ENCODE measurements around the gene UBE2O.
A peak's percentile ranks its signal among the peaks of the same experiment; 100 is the strongest.

Gene UBE2O

DNA sequence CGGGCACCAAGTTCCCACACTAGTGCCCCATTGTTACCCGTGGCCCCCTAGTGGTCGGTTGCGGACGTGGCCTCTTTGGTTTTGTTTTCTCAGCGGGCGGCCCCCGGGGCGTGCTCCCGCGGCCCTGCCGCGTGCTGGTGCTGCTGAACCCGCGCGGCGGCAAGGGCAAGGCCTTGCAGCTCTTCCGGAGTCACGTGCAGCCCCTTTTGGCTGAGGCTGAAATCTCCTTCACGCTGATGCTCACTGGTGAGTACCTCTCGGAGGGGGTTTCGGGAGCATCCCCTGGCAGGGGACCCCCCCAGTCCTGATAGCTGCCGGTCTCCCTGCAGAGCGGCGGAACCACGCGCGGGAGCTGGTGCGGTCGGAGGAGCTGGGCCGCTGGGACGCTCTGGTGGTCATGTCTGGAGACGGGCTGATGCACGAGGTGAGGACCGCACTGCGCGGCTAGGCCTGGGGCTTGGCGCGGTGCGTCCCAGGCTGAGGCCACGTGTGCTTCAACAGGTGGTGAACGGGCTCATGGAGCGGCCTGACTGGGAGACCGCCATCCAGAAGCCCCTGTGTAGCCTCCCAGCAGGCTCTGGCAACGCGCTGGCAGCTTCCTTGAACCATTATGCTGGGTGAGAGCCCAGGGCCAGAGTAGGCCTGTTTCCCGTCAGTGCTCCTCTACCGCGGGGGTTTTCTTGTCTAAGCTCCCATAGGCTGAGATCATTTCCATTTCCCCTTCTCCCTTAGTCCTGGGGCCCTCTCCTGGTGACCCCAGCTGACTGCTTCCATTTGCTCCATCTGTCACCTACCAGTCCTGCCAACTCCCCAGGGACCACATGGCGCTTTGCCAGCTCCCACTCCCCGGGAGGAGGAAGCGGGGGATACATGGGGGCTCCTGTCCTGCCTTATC lies 66.8 kb downstream of the UBE2O start:
- DNase-seq: peak; percentile 83

DNA sequence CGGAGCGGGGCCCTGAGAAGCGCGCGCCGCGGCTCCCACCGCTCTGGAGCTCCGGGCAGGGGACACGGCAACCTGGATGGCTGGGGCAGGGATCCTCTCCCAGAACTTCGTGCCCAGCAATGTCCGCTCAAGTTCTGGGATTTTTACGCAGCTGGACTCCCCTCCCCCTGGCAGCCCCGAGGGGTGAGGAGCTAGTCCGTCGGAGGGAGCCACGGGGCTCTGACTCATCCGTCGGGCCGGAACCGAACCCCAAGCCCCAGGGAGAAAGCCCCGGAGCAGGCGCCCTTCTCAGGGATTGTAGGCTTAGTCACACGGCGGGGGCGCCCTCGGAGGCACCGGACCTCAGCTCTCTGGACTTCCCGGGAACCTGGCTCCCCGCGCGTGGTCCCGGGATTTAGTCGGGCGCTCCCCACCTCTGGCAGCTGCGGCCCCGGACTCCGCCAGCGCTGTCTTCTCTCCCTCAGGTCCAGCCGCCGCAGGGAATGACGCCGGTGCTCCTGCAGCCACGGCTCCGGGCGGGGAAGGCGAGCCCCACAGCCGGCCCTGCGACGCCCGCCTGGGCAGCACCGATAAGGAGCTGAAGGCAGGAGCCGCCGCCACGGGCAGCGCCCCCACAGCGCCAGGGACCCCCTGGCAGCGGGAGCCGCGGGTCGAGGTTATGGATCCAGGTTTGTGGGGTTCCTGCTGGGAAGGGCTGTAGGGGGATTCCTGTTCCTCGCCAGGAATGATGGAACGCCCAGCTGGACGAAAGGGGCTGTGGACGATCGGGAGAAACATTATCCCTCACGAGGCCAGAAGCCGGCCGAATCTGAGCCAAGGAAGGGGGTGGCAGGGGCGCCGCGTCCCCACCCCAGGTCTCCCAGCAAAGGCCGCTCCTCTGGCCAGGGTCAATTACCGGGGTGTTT lies 67.7 kb downstream of the UBE2O start:
- DNase-seq: no peak

DNA sequence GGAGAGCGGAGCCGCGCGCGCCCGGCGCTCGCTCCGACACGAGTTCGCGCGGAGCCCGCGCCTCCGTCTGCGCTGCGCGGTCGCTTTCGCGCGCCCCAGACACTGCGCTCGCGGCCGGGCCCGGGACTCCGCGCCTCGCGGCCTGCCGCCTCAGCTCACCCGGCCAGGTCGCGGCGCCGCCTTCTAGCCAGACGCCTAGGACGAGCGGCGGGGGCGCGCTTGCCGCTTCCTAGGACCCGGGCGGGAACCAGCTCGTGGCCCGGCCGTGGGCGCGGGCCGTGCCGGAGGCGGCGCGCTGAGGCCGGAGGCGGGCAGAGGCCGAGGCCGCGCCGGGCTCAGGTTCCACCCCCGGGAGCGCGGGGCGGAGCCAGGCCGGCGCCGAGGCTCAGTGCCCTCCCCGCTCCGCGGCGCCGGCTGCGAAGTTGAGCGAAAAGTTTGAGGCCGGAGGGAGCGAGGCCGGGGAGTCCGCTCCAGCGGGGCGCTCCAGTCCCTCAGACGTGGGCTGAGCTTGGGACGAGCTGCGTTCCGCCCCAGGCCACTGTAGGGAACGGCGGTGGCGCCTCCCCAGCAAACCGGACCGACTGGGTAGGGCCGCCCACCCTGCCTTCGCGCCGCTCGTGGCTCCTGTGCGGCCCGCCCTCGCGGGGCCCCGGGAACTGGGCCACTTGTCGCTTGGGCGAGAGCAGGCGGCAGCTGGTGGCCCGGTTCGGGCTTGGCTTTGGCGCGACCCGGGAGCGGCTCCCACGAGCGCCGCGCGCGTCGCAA lies 68.5 kb downstream of the UBE2O start, which contains the start of gene SPHK1:
TSS of gene SPHK1 (plus strand) at position 388 of the 765 bp plus-strand sequence. CDS start 1,036 bp downstream, outside the sequence.
- DNase-seq: peak; percentile 34

DNA sequence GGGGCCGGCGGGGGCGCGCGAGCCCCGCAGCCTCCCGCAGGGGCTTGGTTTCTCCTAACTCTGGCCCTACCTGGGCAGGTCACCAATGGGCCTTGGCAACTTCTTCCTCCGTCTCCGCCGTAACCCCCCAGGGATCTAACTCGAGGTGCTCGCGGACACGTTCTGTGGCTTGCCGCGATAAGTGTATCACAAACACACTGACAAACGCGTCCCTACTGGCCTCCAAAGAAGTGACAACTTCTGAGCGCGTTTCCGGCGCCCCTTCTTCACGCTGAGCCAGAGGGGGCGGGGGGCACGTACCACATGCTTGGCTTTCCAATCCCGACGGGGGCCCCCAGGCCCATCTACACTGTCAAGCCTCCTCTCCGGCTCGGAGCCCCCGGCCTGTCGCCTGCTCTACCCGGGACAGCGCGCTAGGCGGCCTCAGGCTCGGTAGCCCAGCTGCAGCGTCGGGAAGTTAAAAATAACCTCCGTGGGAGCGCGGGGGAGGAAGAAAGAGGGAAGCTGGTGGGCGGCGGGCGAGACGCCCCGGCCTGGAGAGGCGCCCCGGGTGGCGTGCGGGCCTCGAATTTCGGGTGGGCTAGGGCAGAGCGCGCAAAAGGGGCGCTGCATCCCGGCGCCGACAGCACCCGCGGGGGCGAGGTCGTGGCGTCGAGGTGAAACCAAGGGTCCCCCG lies 69.3 kb downstream of the UBE2O start:
- peak; percentile 13 for DNase-seq

DNA sequence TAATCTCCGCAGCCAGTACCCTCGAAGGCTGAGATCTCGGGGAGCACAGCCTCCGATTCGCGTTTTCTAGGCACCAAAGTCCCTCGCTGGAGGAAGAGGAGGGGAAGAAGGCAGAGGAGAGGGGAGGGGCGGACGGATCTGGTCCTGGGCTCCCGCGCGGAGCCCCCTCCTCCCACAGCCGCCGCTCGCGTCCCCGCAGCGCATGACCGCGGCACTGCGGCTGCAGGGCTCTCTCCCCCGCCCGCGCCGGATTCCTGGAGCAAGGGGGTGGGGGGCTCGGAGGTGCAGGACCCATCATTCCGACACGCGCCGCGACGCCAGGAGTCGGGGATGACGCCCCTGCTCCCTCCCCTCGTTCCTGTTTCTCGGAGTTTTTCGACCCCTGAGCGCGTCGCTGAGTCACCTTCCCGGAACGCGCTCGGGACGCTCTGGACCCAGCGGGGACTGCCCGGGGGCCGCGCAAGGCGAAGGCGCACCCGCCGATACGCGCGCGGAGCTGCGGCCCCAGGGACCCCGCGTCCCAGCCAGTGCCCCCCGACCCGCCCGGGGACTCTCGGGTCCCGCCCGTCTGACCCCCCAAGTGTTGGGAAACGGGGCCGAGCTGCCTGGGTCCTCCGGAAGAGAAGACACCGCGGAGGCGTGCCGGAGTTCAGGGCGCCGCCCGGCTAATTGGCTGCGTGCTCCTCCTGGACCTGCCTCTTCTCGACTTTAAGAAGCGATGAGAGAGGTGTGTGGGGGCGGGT lies 70.0 kb downstream of the UBE2O start:
- no peak for DNase-seq

DNA sequence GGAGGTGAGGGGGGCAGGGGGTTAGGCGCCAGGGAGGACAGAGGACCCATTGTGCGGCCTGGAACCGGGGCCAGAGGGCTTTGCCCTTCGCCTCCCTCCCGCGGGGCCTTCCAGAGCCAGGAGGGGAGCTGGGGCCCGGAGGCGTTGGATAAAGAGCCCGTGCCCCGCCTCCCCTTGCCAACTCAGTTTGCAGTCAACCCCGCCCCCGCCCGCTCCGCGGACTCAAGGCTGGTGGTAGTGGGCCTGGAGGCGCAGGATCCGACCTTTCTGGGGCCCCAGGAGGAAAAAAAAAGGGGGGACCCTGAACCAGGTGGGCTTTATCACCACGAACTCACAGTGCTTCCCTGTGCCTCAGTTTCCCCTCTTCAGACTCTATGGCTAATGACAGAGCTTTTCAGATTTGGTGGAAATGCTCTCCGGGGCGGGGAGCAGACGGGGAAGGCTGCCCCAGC lies 70.6 kb downstream of the UBE2O start:
- DNase-seq: no peak

DNA sequence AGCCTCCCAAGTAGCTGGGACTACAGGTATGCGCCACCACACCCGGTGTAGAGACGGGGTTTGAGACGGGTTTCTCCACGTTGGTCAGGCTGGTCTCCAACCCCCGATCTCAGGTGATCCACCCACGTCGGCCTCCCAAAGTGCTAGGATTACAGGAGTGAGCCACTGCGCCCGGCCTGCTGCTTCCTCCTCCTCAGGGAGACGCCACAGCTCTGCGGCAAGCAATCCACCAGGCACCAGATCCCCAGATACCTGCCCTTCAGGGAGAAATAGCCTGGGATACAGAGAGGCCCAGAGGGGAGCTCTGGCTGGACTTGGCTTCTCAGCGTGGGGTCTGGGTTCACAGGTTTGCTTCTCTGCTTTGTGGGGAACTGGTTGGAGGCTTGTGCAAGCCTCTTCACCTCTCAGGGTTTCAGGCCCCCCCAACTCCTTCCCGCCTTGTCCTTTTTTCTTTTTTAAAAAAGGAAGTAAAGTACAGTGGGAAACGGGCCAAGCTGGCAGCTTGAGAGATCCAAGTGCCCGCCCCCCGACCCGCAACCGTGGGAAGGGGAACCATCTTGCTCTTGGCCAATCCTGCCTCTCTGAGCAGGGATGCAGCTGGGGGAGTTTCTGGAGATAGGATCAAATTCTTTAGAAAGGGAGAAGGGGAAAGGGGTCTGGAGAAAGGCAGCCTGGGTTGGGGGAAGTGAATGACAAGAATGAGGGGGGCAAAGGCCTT lies 71.2 kb downstream of the UBE2O start:
- DNase-seq: no peak

DNA sequence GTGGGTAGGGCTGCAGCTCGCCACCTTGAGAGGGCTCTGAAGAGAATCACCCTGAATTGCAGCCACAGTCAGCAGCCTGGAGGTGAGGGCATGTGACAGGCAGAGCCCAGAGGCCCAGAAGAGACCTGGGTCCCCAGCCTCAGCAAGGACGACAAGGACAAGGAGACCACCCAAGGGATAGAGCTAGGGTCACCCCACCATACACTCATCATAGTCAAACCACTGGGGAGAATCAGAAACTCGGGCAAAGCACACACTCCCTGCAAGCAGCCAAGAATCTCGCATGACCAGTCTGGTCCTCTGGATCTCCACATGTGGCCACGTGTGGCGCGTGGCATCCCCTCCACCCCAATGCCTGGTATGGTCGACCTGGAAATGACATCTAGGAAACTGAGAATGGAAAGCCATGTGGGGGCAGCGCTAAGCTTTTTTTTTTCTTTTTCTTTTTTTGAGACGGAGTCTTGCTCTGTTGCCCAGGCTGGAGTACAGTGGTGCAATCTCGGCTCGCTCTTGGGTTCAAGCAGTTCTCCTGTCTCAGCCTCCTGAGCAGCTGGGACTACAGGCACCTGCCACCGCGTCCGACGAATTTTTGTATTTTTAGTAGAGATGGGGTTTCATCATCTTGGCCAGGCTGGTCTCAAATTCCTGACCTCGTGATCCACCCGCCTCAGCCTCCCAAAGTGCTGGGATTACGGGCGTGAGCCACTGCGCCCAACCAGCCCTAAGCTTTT lies 73.1 kb downstream of the UBE2O start:
- DNase-seq: no peak

DNA sequence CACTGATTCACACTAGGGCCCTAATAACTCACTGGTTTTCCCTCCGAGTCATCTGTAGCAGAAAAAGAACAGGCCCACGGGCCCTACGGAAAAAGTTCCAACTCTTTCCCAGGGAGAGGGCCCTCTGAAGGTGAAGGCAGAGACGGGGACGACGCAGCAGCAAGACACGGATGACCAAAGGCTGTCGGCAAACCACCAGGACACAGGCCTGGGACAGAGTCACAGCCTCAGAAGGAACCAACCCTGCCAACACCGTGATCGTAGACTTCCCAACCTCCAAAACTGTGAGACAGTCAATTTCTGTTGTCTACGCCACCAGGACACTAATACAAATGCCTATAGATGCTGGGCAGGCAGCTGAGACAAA lies 73.7 kb downstream of the UBE2O start:
- DNase-seq: no peak

DNA sequence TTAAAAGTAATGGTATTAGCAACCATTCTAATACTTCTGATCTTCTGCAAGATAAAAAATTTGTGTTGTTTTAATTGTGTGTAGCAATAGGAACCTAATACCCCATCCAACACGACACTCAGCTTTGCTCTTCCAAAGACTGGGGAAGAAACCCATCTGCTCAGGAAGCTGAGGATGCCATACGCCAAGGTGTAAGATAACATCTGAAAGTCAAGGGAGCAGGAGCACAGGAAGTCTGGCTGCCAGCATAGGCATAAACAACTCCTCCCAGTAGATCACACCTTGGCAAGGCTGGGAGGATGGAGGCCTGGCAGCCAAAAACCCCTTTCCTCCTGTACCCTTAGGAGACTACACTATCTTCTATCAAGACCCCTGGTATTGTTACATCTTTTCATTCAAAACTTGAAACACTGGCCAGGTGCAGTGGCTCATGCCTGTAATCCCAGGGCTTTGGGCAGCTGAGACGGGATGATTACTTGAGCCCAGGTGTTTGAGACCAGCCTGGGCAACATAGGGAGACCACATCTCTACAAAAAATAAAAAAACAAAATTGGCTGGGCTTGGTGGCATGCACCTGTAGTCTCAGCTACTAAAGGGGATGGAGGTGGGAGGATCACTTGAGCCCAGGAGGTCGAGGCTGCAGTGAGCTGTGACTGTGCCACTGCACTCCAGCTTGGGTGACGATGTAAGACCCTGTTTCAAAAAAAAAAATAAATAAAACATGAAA lies 74.2 kb downstream of the UBE2O start:
- no peak for DNase-seq

DNA sequence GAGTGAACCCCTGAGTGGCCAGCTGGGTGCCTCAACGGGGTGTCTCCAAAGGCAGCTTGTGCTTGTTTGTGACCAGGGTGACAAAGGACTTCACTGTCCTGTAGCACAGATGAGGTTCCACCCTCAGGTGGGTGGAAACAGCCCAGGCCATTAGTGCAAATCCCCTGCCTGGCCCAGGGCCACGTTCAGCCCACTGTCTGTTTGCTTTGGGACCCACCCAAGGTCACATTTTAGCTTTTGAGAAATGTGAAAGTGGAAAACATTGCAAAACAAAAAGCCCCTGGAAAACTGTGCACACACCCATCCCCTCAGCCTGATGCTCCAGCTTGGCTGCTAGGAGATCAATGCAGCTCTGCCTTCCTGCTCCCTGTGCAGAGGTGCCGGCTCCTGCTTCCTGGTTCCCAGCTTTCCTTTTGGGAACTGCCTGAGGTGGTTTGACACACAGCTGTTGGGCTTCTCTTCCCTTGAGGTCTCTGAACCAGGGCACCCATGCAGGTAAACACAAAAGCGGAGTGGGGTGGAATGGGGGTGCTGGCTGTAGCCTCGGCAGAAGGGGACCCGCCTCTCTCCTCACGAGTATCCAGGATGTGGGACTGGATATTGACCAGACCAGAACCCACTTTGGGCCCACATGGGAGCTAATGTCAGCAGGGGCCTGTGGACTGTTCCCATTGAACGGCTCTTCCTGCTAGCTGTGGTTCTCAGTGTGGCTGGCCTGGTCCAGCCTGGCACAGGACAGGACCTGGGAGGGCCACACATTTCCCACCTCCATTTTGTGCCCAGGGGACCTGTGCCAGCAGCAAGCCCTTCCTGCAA lies 76.4 kb downstream of the UBE2O start:
- no peak for DNase-seq

DNA sequence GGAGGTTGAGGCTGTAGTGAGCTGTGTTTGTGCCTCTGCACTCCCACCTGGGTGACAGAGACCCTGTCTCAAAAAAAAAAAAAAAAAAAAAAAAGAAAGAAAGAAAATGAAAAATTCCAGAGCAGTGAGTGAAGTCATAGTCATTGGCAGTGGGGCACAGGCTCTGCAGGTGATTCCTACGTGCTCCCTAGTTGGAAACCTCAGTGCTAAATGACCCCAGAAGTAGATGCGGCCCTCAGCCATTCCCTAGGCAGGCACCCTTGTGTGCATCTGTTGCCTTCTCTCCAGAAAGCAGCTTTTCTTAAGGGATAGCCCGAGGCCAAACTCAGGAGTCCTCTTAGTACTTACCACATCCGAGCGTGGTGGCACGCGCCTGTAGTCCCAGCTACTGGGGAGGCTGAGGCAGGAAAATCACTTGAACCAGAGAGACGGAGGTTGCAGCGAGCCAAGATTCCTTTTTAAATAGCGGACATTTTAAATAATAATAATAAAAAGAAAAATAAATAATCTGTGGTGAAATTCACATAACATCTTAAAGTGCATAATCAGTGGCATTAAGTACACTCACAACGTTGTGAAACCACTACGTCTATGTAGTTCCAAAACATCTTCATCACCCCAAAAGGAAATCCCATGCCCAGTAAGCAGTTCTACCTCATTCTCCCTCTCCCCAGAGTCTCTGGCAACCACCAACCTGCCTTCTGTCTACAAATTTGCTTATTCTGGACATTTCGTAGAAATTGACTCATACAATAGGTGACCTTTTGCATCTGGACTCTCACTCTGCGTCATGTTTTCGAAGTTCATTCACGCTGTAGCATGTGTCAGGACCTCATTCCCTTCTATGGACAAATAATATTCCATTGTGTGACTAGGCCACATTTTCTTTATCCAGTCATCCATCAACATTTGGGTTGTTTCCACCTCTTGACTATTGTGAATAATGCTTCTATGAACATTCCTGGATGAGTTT lies 81.0 kb downstream of the UBE2O start:
- DNase-seq: no peak

DNA sequence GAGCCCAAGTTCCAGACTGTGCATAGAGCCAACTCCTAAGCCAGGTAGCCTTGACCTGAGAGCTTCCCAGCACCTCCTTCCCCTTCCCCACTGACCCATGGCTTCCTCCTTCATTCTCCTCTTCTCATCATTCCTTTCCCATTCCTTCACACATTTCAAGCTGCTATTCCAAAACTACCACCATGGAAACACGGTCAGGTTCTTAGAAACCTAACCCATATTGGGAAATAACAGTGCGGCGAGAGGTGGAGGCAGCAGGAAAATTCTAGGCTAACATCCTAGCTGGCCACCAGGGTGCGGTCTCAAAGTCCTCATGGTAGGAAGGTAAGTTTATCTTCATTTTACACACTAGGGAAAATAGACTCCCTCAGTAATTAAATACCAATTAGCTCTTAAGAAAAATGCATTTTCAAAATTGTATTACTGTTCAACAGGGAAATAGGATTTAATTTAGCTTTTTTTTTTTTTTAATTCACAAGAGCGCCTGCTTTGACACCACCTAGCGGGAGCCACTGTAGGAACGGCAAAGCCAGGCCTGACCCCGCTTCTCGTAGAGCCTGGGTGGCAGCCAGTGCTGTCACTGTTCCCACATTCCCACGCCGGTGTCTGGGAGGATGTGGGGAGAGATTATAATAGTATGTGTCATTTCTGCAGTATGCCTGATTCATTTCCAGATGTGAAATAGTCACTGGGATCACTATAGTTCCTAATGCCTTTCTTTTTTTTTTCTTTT lies 82.5 kb downstream of the UBE2O start:
- DNase-seq: no peak

DNA sequence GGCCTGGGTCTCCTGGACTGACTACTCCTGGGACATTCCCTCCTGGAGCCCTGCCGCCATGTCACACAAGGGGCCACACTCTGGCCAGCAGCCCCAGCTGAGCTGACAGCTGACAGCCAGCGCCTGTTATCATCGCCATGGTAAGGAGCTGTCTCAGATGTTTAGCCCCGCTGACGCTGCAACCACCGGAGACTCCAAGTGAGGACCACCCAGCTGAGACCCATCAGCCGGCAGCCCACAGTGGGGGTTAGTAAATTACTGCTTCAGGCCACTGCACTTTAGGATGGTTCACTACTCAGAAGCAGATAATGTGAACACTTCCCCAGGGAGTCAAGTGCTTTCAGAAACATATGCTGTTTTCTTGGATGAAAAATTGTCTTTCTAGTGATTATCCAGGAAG lies 83.1 kb downstream of the UBE2O start:
- no peak for DNase-seq

DNA sequence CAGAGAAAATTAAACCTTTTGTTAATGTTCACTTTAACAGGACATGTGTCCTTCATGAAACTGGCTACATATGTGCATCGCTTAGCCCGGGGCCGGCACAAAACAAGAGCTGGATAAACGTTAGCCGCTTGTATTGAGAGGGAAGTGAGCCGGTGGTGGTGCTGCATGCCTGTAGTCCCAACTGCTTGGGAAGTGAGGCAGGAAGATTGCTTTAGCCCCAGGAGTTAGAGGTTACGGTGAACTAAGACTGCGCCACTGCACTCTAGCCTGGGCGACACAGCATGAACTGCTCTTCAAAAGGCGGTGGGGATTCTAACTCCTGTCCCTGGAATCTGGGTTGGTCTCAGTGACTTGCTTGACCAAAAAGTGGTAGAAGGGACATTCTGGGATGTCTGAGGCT lies 83.6 kb downstream of the UBE2O start:
- no peak for DNase-seq

DNA sequence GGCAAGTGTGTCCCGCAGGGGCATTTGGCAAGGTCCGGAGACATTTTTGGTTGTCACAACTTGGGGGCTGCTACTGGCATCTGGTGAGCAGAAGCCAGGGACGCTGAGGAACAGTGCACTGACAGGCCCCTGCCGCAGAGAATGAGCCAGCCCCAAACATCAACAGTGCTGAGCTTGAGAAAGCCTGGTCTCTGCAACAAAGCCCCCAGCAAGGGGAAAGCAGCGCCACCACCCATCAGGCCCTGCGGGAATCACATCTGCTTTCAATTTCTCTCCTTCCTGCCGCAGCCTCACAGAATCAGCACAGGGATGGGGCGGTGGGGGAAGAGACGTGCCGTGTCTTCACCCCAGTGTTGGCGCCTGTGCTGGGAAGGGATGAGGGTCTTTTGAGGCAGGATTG lies 84.4 kb downstream of the UBE2O start:
- no peak for DNase-seq

DNA sequence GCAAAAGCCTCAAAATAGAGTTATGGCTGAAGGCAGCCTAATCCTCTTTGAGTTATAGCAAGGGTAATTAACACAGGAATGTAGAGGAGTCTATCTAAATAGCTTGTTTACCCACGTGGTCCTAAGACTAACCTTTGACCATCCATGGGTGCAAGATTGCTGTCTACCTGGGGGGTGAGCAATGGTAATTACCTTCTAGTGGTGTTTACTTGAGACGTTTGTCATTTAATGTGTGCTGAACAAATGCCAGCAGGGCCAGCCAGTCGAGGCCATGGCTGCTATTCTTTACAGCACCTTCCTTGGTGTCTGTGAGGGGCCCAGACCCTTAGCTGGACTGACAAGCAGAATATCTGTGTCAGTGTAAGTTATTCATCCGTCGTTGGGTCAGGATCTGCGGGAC lies 85.3 kb downstream of the UBE2O start:
- DNase-seq: no peak
